K562 (cell line): Measurements from ENCODE around the gene DROSHA. TPM values are rescaled to one million over a fixed set of nuclear protein-coding genes. Genes with fewer than 3 reads are reported as not detected.

Experiments used
- ATAC-seq: fragments of 200-7000 bp; cut with Tn5 transposase; 3 replicates; pipeline ENCODE4 v1.9.1; 2020; ENCODE audit warnings: moderate library complexity
- BruUV-seq: library from RNA; stranded (reverse); fragments of 400-500 nt; replicated peaks from 2 replicates; lab custom pipeline; 2021; lab: Mats Ljungman, UMichigan
- CTCF ChIA-PET: fragments of 300-600 bp; formaldehyde crosslinking; extraction: SDS; loops from one replicate; lab custom pipeline; 2021; ENCODE audit warnings: low intra/inter-chr PET ratio; lab: Yijun Ruan, JAX
- POLR2A ChIA-PET: fragments of 300-600, 350-650 bp; sonication (Branson Sonifier 250); formaldehyde crosslinking; extraction: SDS; loops from one replicate; lab custom pipeline; 2021; ENCODE audit warnings: antibody characterized with exemption, inconsistent platforms; lab: Yijun Ruan, JAX
- DNase-seq, 4 experiments: peaks; one replicate each; pipeline versions ENCODE4 v3.0.0 to v3.0.0-alpha.2; 2011 to 2018; ENCODE audit warnings: low spot score in 3 of 4, mixed read lengths in 3 of 4; ENCODE audit errors: extremely low read depth in 1 of 4
- FAIRE-seq: peaks from 2 replicates; lab custom pipeline; 2011; peaks lifted over from hg19 to GRCh38; lab: Jason Lieb, UNC
- H2AFZ ChIP-seq: 2 replicates; pipeline ENCODE4 v1.6.0; 2011; ENCODE audit warnings: low read depth, low read length, control low read depth, inconsistent platforms
- H3K27ac ChIP-seq: fragments of 200-600 bp; 3 replicates; pipeline ENCODE4 v1.8.0; 2011; ENCODE audit warnings: low read depth, mild to moderate bottlenecking, control low read depth, inconsistent platforms, low read length, moderate library complexity, mixed read lengths; ENCODE audit errors: extremely low read depth
- H3K27me3 ChIP-seq, 2 experiments: fragments of 300-600 bp in 1 of 2; 2 replicates in 1 of 2; 3 replicates in 1 of 2; pipeline versions ENCODE4 v1.6.0 to v1.8.0; 2011; ENCODE audit warnings: inconsistent platforms in 2 of 2, low read length in 2 of 2, mild to moderate bottlenecking in 1 of 2, mixed read lengths in 1 of 2, moderate library complexity in 1 of 2; ENCODE audit not compliant: control insufficient read depth in 2 of 2, insufficient read depth in 2 of 2
- H3K36me3 ChIP-seq: fragments of 300-600 bp; 3 replicates; pipeline ENCODE4 v1.8.0; 2011; ENCODE audit warnings: mild to moderate bottlenecking, low read length, inconsistent platforms; ENCODE audit not compliant: control insufficient read depth, insufficient read depth
- H3K4me1 ChIP-seq, 2 experiments: fragments of 200-600 bp in 1 of 2; replicated peaks in 1 of 2; 2 replicates in 1 of 2; 3 replicates in 1 of 2; pipeline versions ENCODE4 v1.5.1 to v1.8.0; 2011; ENCODE audit warnings: inconsistent platforms in 2 of 2, low read length in 2 of 2, mild to moderate bottlenecking in 1 of 2, mixed read lengths in 1 of 2, moderate library complexity in 1 of 2; ENCODE audit not compliant: control insufficient read depth in 2 of 2, insufficient read depth in 2 of 2
- H3K4me2 ChIP-seq: 2 replicates; pipeline ENCODE4 v1.6.1; 2011; ENCODE audit warnings: low read length, control low read depth, inconsistent platforms, mixed read lengths; ENCODE audit not compliant: insufficient read depth
- H3K4me3 ChIP-seq: fragments of 200-600 bp; sonication (generic), shearing (Covaris generic); 2 replicates; pipeline ENCODE4 v1.5.1; 2016; ENCODE audit warnings: control low read depth, inconsistent platforms
- H3K79me2 ChIP-seq: fragments of 200-600 bp; 3 replicates; pipeline ENCODE4 v1.8.0; 2011; ENCODE audit warnings: low read length, inconsistent platforms; ENCODE audit not compliant: control insufficient read depth, insufficient read depth
- H3K9ac ChIP-seq, 2 experiments: 2 replicates each; pipeline versions ENCODE4 v1.6.0 to v1.6.1; 2011; ENCODE audit warnings: low read depth in 2 of 2, low read length in 2 of 2, control low read depth in 1 of 2, inconsistent platforms in 1 of 2, mild to moderate bottlenecking in 1 of 2, mixed read lengths in 1 of 2; ENCODE audit not compliant: insufficient read depth in 1 of 2
- H3K9me1 ChIP-seq: one replicate; pipeline ENCODE4 v1.6.0; 2011; ENCODE audit warnings: inconsistent platforms, mild to moderate bottlenecking, low read length, moderate library complexity; ENCODE audit not compliant: control insufficient read depth, insufficient read depth
- H3K9me3 ChIP-seq: replicated peaks from 2 replicates; pipeline ENCODE4 v1.5.1; 2011; ENCODE audit warnings: low read depth, low read length, inconsistent platforms; ENCODE audit not compliant: control insufficient read depth, insufficient read depth
- H4K20me1 ChIP-seq: replicated peaks from 2 replicates; pipeline ENCODE4 v1.6.1; 2011; ENCODE audit warnings: low read length, inconsistent platforms, mixed read lengths; ENCODE audit not compliant: control insufficient read depth, insufficient read depth
- ELF4 ChIP-seq: fragments of 450-650 bp; formaldehyde crosslinking; IDR thresholded peaks from 2 replicates; pipeline ENCODE4 v1.4.0; 2022; ENCODE audit warnings: missing genetic modification characterization
- MCM7 ChIP-seq, 2 experiments: fragments of 450-650 bp; IDR thresholded peaks; 2 replicates each; pipeline ENCODE4 v1.6.1; 2016 to 2018
- PHF20 ChIP-seq: fragments of 450-650 bp; IDR thresholded peaks from 2 replicates; pipeline ENCODE4 v1.6.1; 2018; ENCODE audit not compliant: partially characterized antibody
- SIN3A ChIP-seq, 2 experiments: fragments of 150-350 bp in 1 of 2; IDR thresholded peaks; 2 replicates each; pipeline ENCODE4 v1.6.1; 2011 to 2016; ENCODE audit warnings: borderline replicate concordance in 2 of 2, low read depth in 2 of 2, low read length in 2 of 2, mild to moderate bottlenecking in 2 of 2, moderate library complexity in 2 of 2; ENCODE audit not compliant: control insufficient read depth in 1 of 2
- ZC3H4 ChIP-seq: sonication (generic); formaldehyde crosslinking; IDR thresholded peaks from 2 replicates; pipeline ENCODE4 v1.9.0; 2021; ENCODE audit warnings: missing genetic modification reagents, borderline replicate concordance
- ZNF436 ChIP-seq: fragments of 250-450, 450-650 bp; sonication (Bioruptor Pico); formaldehyde crosslinking; IDR thresholded peaks from 2 replicates; pipeline ENCODE4 v1.7.0; 2020; ENCODE audit warnings: mild to moderate bottlenecking
- WGBS: fragments of 100-300 bp; shearing (Covaris generic); methylation state at CpG from one replicate; pipeline ENCODE4 v1.1.6; 2016; ENCODE audit warnings: low coverage, mixed read lengths; ENCODE audit not compliant: insufficient coverage; ENCODE audit errors: missing lambda C conversion rate; 5-methylcytosine and 5-hydroxymethylcytosine counted together
- in situ Hi-C: fragments of 300-500 bp; cut with MboI; formaldehyde crosslinking; loops from 4 replicates; pipeline ENCODE4 v1.15.0; 2018; ENCODE audit warnings: inconsistent platforms, mixed read lengths
- intact Hi-C: fragments of 100-400 bp; cut with micrococcal nuclease; formaldehyde crosslinking; loops from 2 replicates; pipeline ENCODE4 v1.14.2; 2022
- polyA plus RNA-seq, 8 experiments: library from polyadenylated mRNA; depleted of rRNA in 4 of 8; stranded (reverse) in 5 of 8; unstranded in 3 of 8; fragments of >200 nt; fragmentation: Nextera tagmentation in 2 of 8; fragmentation: Illumina TruSeq in 1 of 8; extraction: Ambion mirVana in 2 of 8; extraction: Trizol in 1 of 8; gene quantifications; 2 replicates each; pipeline versions ENCODE4 v1.2.1 to v1.2.3, GENCODE V29; 2011 to 2014; ENCODE audit warnings: inconsistent platforms in 1 of 8, missing spikeins in 1 of 8
- total RNA-seq, 7 experiments: library from RNA; depleted of rRNA in 6 of 7; stranded (reverse); fragments of >200 nt in 6 of 7; fragmentation: Illumina TruSeq in 2 of 7; extraction: Trizol in 2 of 7; gene quantifications; 2 replicates each; pipeline versions ENCODE4 v1.2.1 to v1.2.3, GENCODE V29; 2011 to 2021; ENCODE audit warnings: low replicate concordance in 1 of 7
- TF ChIP-seq, protein P1 (sequence below), 3 experiments: IDR thresholded peaks in 2 of 3; conservative IDR thresholded peaks in 1 of 3; 2 replicates each; pipeline ENCODE4 v1.5.1; 2011 to 2012; ENCODE audit warnings: low read length in 3 of 3, mild to moderate bottlenecking in 3 of 3, control low read depth in 2 of 3, improper control_type of control experiment in 1 of 3, inconsistent platforms in 1 of 3, low read depth in 1 of 3, mixed read lengths in 1 of 3, moderate library complexity in 1 of 3; ENCODE audit not compliant: insufficient read depth in 2 of 3
- TF ChIP-seq, protein P2 (sequence below): fragments of 250-450 bp; sonication (Bioruptor Pico); IDR thresholded peaks from 2 replicates; pipeline ENCODE4 v1.4.0; 2020; ENCODE audit warnings: mild to moderate bottlenecking, moderate library complexity, borderline replicate concordance
- TF ChIP-seq, protein P3 (sequence below): IDR thresholded peaks from 3 replicates; pipeline ENCODE4 v1.6.1; 2011; ENCODE audit warnings: borderline replicate concordance, mild to moderate bottlenecking; ENCODE audit not compliant: insufficient read length, insufficient read depth

DROSHA gene
- total and polyA plus RNA-seq, 9 of the 15 experiments (the other 6 are each of a cell fraction or from before 2014, with no cell fraction given) = 52.5 to 109 (median 68.9) TPM

DNA sequence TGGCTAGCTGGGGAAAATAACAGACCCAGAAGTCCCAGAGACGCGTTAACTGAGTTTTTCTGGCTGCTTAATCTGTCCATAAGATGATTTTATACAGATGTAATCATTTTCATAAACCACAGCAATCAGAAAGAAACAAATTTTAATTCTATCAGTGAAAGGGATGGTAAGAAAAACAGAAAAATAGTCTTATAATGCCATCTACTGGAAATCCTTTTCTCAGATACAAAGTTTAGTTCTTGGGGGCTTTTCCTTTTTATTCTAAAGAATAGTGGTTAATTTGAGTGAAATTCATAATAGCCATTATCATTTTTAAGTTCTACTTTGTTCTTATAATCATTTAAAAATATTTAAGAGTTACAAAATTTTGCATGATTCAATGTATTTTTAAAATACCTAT is 44.4 kb downstream of the DROSHA start:
- intact Hi-C loops (no loop called here), in situ Hi-C loops (no loop called here)
- Histone ChIP-seq H3K9me1 (no peaks in the 10 kb centered on the region), H4K20me1 (no peaks in the 10 kb centered on the region), H3K79me2 (no peaks in the 10 kb centered on the region), H3K36me3 (peaks cover 80% of the 10 kb centered on the region), H3K4me2 (no peak overlapping the region), H3K4me3 (no peak overlapping the region), H3K9ac (no peak overlapping the region), H3K9me3 (no peaks in the 10 kb centered on the region), H3K27ac (no peak overlapping the region), H2AFZ (no peak overlapping the region), H3K27me3 (no peaks in the 10 kb centered on the region), H3K4me1 (no peaks in the 10 kb centered on the region)
- WGBS = 96% methylated on average over 2 of the region's 2 CpGs
- ATAC-seq (no peak), DNase-seq (no peak), FAIRE-seq (no peak)
- no peak for TF ChIP-seq ZNF436
- TF ChIP-seq, protein P1, sequence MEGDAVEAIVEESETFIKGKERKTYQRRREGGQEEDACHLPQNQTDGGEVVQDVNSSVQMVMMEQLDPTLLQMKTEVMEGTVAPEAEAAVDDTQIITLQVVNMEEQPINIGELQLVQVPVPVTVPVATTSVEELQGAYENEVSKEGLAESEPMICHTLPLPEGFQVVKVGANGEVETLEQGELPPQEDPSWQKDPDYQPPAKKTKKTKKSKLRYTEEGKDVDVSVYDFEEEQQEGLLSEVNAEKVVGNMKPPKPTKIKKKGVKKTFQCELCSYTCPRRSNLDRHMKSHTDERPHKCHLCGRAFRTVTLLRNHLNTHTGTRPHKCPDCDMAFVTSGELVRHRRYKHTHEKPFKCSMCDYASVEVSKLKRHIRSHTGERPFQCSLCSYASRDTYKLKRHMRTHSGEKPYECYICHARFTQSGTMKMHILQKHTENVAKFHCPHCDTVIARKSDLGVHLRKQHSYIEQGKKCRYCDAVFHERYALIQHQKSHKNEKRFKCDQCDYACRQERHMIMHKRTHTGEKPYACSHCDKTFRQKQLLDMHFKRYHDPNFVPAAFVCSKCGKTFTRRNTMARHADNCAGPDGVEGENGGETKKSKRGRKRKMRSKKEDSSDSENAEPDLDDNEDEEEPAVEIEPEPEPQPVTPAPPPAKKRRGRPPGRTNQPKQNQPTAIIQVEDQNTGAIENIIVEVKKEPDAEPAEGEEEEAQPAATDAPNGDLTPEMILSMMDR (IDR thresholded peaks at IDR 0.05 in 2 of 3, conservative IDR thresholded peaks at IDR 0.05 in 1 of 3; ENCODE audit: insufficient read depth in 2 of 3, low read depth in 1 of 3, low read length in 3 of 3) = peak in 1 of 3 experiments; percentile 17; a peak in 1 of 6 replicates
- BruUV-seq = no TSS peak
- CTCF ChIA-PET = no interaction called here
- POLR2A ChIA-PET = no interaction called here

DNA sequence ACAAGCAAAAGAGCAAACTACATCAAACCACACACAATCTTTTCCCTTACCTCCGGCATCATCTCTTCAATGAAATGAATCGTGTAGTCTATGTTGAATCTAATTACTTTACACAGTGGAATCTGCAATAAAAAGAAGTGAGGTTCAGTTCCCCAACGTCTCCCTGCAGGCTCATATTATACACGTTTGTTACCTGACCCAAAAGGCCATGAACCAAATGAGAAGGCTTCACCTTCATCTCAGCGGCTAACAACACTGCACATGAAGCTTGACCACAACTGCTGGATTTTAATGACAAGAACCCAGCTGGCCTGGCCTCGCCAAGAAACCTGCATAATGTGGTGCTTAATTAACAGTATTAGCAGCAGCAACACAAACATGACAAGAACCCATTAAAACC is 45.5 kb downstream of the DROSHA start:
- H3K79me2 ChIP-seq = no peaks in the 10 kb centered on the region
- 87% methylated on average over 6 of the region's 6 CpGs for WGBS
- ATAC-seq (no peak), DNase-seq (no peak), FAIRE-seq (no peak)
- H3K9me3 ChIP-seq = no peaks in the 10 kb centered on the region
- BruUV-seq = no TSS peak
- in situ Hi-C loops = no loop called here
- H3K27ac ChIP-seq = no peak overlapping the region
- peaks cover 83% of the 10 kb centered on the region for H3K36me3 ChIP-seq
- no peak overlapping the region for H3K9ac ChIP-seq
- no peak overlapping the region for H3K4me2 ChIP-seq
- no peaks in the 10 kb centered on the region for H3K9me1 ChIP-seq
- TF ChIP-seq ELF4 (no peak), ZC3H4 (CRISPR knock-in tag) (no peak), PHF20 (no peak), MCM7 (IDR thresholded peaks at IDR 0.05) (no peak), SIN3A (IDR thresholded peaks at IDR 0.05; ENCODE audit: borderline replicate concordance in 2 of 2, control insufficient read depth in 1 of 2, low read depth in 2 of 2, low read length in 2 of 2) (no peak)
- TF ChIP-seq, protein P2, sequence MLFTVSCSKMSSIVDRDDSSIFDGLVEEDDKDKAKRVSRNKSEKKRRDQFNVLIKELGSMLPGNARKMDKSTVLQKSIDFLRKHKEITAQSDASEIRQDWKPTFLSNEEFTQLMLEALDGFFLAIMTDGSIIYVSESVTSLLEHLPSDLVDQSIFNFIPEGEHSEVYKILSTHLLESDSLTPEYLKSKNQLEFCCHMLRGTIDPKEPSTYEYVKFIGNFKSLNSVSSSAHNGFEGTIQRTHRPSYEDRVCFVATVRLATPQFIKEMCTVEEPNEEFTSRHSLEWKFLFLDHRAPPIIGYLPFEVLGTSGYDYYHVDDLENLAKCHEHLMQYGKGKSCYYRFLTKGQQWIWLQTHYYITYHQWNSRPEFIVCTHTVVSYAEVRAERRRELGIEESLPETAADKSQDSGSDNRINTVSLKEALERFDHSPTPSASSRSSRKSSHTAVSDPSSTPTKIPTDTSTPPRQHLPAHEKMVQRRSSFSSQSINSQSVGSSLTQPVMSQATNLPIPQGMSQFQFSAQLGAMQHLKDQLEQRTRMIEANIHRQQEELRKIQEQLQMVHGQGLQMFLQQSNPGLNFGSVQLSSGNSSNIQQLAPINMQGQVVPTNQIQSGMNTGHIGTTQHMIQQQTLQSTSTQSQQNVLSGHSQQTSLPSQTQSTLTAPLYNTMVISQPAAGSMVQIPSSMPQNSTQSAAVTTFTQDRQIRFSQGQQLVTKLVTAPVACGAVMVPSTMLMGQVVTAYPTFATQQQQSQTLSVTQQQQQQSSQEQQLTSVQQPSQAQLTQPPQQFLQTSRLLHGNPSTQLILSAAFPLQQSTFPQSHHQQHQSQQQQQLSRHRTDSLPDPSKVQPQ (CRISPR knock-in tag) = no peak
- TF ChIP-seq, protein P3, sequence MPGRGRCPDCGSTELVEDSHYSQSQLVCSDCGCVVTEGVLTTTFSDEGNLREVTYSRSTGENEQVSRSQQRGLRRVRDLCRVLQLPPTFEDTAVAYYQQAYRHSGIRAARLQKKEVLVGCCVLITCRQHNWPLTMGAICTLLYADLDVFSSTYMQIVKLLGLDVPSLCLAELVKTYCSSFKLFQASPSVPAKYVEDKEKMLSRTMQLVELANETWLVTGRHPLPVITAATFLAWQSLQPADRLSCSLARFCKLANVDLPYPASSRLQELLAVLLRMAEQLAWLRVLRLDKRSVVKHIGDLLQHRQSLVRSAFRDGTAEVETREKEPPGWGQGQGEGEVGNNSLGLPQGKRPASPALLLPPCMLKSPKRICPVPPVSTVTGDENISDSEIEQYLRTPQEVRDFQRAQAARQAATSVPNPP = no peak
- H3K4me3 ChIP-seq = no peak overlapping the region
- no peak overlapping the region for H2AFZ ChIP-seq
- CTCF ChIA-PET = no interaction called here
- intact Hi-C loops = no loop called here
- no peaks in the 10 kb centered on the region for H3K4me1 ChIP-seq
- 0 out of 2 replicates have a peak, but pooled peaks cover 3% of the 10 kb centered on the region for H4K20me1 ChIP-seq
- POLR2A ChIA-PET = interaction anchor here (2.2 kb wide), 1 partner anchor 9 kb away, joined by 7 read pairs; no protein-coding TSS in a partner anchor
- H3K27me3 ChIP-seq = no peaks in the 10 kb centered on the region
